ENCODE data around the gene USP6NL.
A peak's percentile ranks its signal among the peaks of the same experiment; 100 is the strongest.

Gene USP6NL

DNA sequence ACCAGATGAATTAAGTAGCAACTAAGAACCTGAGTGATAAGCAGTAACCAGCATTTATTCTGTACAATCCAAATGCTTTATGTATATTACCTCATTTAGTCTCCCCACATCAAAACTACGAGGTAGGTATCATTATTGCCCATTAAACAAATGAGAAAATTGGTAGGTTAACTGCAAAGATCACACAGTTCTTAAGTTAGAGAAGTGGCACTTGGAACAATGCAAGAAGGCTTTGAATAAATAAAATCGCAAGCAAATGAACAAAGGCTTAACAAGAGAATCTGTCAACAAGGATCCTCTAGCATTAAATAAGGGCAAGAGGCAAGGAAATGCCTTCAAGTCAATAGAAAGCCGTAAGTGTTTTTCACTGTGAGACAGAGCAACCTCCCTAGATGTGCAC, 70.2 kb downstream of the USP6NL start:
- ChIA-PET POLR2A (no interaction called here), CTCF (no interaction called here)
- no peak for DNase-seq (ENCODE audit: extremely low spot score)
- no peak for TF ChIP-seq HDGF (IDR thresholded peaks at IDR 0.05; ENCODE audit: borderline replicate concordance)

DNA sequence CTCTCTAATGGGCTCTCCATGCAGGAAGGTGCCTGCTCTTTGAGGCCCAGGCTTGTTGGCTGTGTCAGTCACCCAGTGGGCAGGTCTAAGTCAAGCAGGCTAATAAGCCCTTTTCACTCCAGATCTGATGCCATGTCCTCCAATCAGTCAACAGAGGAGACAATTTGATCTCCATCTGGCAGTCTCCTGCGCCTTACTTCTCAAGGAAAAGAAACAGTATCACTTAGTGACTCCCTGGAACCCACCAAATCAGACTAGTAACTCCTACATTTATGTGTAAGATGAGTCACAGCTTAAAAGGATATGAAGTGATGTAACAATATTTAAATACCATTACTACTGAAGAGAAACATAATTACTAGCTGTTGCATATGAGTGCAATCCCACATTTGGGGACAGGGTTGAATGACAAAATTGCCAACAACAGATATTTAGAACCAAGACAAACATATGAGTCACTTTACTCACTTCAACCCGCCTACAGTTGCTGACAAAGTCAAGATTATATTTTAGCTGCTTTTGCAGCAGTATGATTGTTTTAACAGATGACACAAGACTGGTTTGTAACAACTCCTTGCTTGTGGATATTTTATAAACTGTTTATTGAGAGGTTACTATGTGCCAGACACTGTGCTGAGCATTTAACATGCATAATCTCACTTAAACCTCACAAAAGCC, 72.1 kb downstream of the USP6NL start:
- ChIA-PET POLR2A (no interaction called here), CTCF (no interaction called here)
- TF ChIP-seq SUZ12 (IDR thresholded peaks at IDR 0.05) (no peak), BHLHE40 (IDR thresholded peaks at IDR 0.05; ENCODE audit: borderline replicate concordance) (no peak), ARNT (IDR thresholded peaks at IDR 0.05) (no peak), L3MBTL2 (conservative IDR thresholded peaks at IDR 0.05) (no peak), ZNF384 (IDR thresholded peaks at IDR 0.05) (no peak), ELF4 (IDR thresholded peaks at IDR 0.05) (no peak)
- TF ChIP-seq, protein P1, sequence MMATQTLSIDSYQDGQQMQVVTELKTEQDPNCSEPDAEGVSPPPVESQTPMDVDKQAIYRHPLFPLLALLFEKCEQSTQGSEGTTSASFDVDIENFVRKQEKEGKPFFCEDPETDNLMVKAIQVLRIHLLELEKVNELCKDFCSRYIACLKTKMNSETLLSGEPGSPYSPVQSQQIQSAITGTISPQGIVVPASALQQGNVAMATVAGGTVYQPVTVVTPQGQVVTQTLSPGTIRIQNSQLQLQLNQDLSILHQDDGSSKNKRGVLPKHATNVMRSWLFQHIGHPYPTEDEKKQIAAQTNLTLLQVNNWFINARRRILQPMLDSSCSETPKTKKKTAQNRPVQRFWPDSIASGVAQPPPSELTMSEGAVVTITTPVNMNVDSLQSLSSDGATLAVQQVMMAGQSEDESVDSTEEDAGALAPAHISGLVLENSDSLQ (IDR thresholded peaks at IDR 0.05), result 0 out of 2 replicates have a peak, but pooled peaks have one; percentile 28
- no peak for DNase-seq (ENCODE audit: extremely low spot score)

DNA sequence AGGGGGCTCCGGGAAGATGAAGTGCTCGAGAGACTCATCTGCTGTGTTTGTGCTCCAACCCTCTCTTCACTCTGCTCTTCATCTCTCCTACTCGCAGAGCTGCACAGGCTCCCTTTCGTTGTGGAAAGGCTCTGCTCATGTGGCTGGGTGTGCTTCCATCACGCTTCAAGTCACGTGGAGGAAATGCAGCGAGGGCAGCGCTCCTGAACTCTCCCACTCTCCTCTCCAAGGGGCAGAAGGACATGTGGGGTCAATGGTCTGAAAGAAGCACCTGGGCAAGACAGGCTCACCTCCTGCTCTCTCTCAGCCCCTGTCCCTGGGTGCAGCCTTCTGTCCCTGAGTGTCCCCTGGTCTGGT, 72.6 kb downstream of the USP6NL start:
- TF ChIP-seq HDGF (IDR thresholded peaks at IDR 0.05; ENCODE audit: borderline replicate concordance) (no peak), ARNT (IDR thresholded peaks at IDR 0.05) (no peak), FOXA1 (IDR thresholded peaks at IDR 0.05) (no peak), L3MBTL2 (conservative IDR thresholded peaks at IDR 0.05) (no peak), FOXK2 (IDR thresholded peaks at IDR 0.05) (no peak), CTBP1 (IDR thresholded peaks at IDR 0.05; ENCODE audit: borderline replicate concordance) (no peak), SUZ12 (IDR thresholded peaks at IDR 0.05) (no peak), BHLHE40 (IDR thresholded peaks at IDR 0.05; ENCODE audit: borderline replicate concordance) (no peak), NFRKB (IDR thresholded peaks at IDR 0.05) (no peak), FOXM1 (IDR thresholded peaks at IDR 0.05; ENCODE audit: borderline replicate concordance) (no peak)
- ChIA-PET CTCF (no interaction called here), POLR2A (no interaction called here)
- no peak for DNase-seq (ENCODE audit: extremely low spot score)

DNA sequence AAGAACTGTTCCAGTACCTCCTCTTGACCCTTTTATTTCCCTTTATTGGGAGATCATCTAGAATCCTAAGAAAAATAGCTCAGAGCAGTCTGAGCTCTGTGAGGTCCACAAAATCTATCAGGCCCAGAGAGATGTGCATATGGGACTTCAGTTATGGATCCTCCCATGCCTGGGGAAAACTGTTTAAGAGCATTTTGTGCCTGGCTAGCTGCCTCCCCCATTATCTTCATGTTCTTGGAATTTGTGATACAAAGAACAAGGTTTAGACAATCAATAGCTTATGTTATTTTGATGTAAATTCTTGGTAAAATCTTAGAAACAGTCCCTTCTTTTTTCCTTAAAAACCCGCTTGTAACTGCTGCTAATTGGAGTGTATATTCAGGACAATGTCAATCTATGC, 75.2 kb downstream of the USP6NL start:
- CTCF ChIA-PET, result interaction anchor here (1.2 kb wide), 1 partner anchor 15 kb away, joined by 3 read pairs; no protein-coding TSS in a partner anchor
- no peak for TF ChIP-seq FOXM1 (IDR thresholded peaks at IDR 0.05; ENCODE audit: borderline replicate concordance)
- POLR2A ChIA-PET, result no interaction called here
- no peak for DNase-seq (ENCODE audit: extremely low spot score)

DNA sequence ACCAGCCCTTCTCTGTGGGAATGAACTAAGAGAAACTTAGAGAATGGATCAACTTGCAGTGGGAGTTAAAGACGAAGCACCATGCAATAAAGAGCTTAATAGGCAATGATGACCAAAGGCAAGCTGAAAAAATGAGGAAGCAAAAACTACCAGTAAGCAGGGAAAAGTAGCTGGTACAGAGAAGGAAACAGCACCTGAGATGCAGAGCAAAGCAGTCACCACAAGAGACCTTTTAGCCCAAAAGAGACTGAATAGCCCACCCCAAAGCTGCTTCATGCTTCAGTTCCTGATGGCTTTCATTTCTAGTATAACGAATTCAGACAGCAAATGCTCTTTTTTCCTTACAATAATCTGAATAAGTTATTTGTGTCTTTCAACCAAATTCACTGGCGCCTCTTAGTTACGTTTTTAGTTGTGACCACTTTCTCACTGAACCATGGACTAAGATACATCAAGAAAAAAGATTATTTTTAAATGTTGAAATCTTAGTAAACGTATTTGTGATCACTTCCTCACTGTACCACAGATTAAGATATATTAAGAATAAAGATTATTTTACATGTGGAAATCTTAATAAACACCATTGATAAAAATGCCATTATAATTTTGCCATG, 76.0 kb downstream of the USP6NL start:
- TF ChIP-seq SUZ12 (IDR thresholded peaks at IDR 0.05) (no peak), L3MBTL2 (conservative IDR thresholded peaks at IDR 0.05) (no peak)
- CTCF ChIA-PET, result interaction anchor here (1.2 kb wide), 1 partner anchor 14 kb away, joined by 3 read pairs; no protein-coding TSS in a partner anchor
- DNase-seq (ENCODE audit: extremely low spot score), result no peak
- POLR2A ChIA-PET, result no interaction called here

DNA sequence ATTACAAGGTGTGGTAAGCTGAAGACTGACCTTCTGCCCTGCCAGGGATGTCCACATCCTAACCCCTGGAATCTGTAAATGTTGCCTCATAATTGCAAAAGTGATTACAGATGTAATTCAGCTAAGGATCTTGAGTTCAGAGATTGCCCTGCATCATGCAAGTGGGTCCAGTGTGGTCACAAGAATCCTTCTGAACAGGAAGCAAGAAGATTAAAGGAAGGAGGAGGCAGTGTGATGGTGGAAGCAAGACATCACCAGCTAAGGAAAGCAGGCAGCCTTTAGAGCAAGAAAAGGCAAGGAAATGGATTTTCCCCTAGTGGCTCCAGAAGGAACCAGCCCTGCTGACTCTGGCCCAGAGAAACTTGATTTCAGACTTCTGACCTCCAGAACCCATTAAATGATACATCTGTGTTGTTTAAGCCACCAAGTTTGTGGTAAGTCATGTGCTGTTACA, 78.1 kb downstream of the USP6NL start:
- ChIA-PET CTCF (interaction anchor here (0.5 to 1.4 kb wide), 2 partner anchors 15 to 287 kb away, joined by 3 to 4 read pairs; no protein-coding TSS in a partner anchor), POLR2A (interaction anchor here (1.1 kb wide), 1 partner anchor 79 kb away, joined by 3 read pairs; no protein-coding TSS in a partner anchor)
- peak; percentile 23 for DNase-seq (ENCODE audit: extremely low spot score)
- no peak for TF ChIP-seq FOXA1 (IDR thresholded peaks at IDR 0.05)
- TF ChIP-seq FOXK2 (IDR thresholded peaks at IDR 0.05), result no peak
- no peak for TF ChIP-seq CTBP1 (IDR thresholded peaks at IDR 0.05; ENCODE audit: borderline replicate concordance)
- TF ChIP-seq HDGF (IDR thresholded peaks at IDR 0.05; ENCODE audit: borderline replicate concordance), result no peak
- TF ChIP-seq TARDBP (IDR thresholded peaks at IDR 0.05), result no peak
- no peak for TF ChIP-seq BHLHE40 (IDR thresholded peaks at IDR 0.05; ENCODE audit: borderline replicate concordance)
- no peak for TF ChIP-seq NFRKB (IDR thresholded peaks at IDR 0.05)
- TF ChIP-seq ARNT (IDR thresholded peaks at IDR 0.05), result no peak
- no peak for TF ChIP-seq L3MBTL2 (conservative IDR thresholded peaks at IDR 0.05)
- TF ChIP-seq SP1 (IDR thresholded peaks at IDR 0.05), result no peak
- TF ChIP-seq ELF4 (IDR thresholded peaks at IDR 0.05), result no peak
- no peak for TF ChIP-seq LEF1 (IDR thresholded peaks at IDR 0.05; ENCODE audit: borderline replicate concordance)
- no peak for TF ChIP-seq ZNF384 (IDR thresholded peaks at IDR 0.05)
- TF ChIP-seq, protein P1 (IDR thresholded peaks at IDR 0.05), result no peak
- no peak for TF ChIP-seq SUZ12 (IDR thresholded peaks at IDR 0.05)
- TF ChIP-seq FOXM1 (IDR thresholded peaks at IDR 0.05; ENCODE audit: borderline replicate concordance), result no peak

DNA sequence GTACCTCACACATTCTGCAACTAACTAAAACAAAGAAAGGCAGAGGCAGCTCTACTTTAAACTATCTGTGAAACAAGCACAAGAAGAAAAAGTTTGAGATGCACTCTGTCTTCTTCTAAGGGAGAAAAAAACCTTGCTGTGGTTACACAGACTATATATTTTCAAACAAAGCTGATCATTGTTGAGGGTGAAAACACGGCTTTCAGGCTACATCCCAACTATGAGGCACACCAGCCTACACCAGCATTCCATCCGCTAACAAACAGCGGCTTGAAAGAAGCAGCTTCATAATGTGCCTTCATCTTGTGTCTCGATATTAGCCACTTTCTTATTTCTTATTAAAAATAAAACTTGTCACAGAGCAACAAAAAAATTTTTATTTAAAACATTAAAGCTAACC, 79.1 kb downstream of the USP6NL start:
- ChIA-PET CTCF (interaction anchor here (1.0 to 1.4 kb wide), 3 partner anchors 16 to 225 kb away, joined by 3 to 4 read pairs (median 4); no protein-coding TSS in a partner anchor), POLR2A (no interaction called here)
- DNase-seq (ENCODE audit: extremely low spot score), result no peak
- TF ChIP-seq CTBP1 (IDR thresholded peaks at IDR 0.05; ENCODE audit: borderline replicate concordance), result no peak
- no peak for TF ChIP-seq BHLHE40 (IDR thresholded peaks at IDR 0.05; ENCODE audit: borderline replicate concordance)
- no peak for TF ChIP-seq ARNT (IDR thresholded peaks at IDR 0.05)
- TF ChIP-seq ELF4 (IDR thresholded peaks at IDR 0.05), result no peak
- TF ChIP-seq FOXK2 (IDR thresholded peaks at IDR 0.05), result no peak
- TF ChIP-seq HDGF (IDR thresholded peaks at IDR 0.05; ENCODE audit: borderline replicate concordance), result no peak
- no peak for TF ChIP-seq SP1 (IDR thresholded peaks at IDR 0.05)
- TF ChIP-seq, protein P1 (IDR thresholded peaks at IDR 0.05), result no peak
- no peak for TF ChIP-seq L3MBTL2 (conservative IDR thresholded peaks at IDR 0.05)
- no peak for TF ChIP-seq ZNF384 (IDR thresholded peaks at IDR 0.05)
